ENCODE results near the gene LRBA.

The LRBA gene

GRCh38 chr4:150983851-150984250 lies 31.2 kb downstream of the LRBA start:
- no peak overlapping the region for H3K4me2 ChIP-seq (ENCODE audit: low read depth, low read length)
- no peaks in the 10 kb centered on the region for H3K36me3 ChIP-seq (replicated peaks; ENCODE audit: insufficient read depth, low read length)
- no peak overlapping the region for H3K27ac ChIP-seq (ENCODE audit: low read length)
- peaks cover 66% of the 10 kb centered on the region for H3K79me2 ChIP-seq (ENCODE audit: low read length)
- H4K20me1 ChIP-seq (ENCODE audit: insufficient read depth, low read length), result no peaks in the 10 kb centered on the region; the same call in 1 of the 2 replicates
- no peaks in the 10 kb centered on the region for H3F3A ChIP-seq (ENCODE audit: insufficient read depth, low read length)
- DNase-seq, result no peak
- no peaks in the 10 kb centered on the region for H3K9me3 ChIP-seq (replicated peaks; ENCODE audit: insufficient read depth, low read length)
- H3K4me3 ChIP-seq (ENCODE audit: low read length), result no peak overlapping the region
- TF ChIP-seq EZH2phosphoT487 (IDR thresholded peaks at IDR 0.05; ENCODE audit: low read length) (no peak), EZH2 (optimal IDR thresholded peaks at IDR 0.05; ENCODE audit: low read depth, low read length) (no peak)
- TF ChIP-seq, protein P1, sequence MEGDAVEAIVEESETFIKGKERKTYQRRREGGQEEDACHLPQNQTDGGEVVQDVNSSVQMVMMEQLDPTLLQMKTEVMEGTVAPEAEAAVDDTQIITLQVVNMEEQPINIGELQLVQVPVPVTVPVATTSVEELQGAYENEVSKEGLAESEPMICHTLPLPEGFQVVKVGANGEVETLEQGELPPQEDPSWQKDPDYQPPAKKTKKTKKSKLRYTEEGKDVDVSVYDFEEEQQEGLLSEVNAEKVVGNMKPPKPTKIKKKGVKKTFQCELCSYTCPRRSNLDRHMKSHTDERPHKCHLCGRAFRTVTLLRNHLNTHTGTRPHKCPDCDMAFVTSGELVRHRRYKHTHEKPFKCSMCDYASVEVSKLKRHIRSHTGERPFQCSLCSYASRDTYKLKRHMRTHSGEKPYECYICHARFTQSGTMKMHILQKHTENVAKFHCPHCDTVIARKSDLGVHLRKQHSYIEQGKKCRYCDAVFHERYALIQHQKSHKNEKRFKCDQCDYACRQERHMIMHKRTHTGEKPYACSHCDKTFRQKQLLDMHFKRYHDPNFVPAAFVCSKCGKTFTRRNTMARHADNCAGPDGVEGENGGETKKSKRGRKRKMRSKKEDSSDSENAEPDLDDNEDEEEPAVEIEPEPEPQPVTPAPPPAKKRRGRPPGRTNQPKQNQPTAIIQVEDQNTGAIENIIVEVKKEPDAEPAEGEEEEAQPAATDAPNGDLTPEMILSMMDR (IDR thresholded peaks at IDR 0.05; ENCODE audit: low read length), result no peak
- no peaks in the 10 kb centered on the region for H3K9me2 ChIP-seq (replicated peaks; ENCODE audit: insufficient read depth, low read length)
- H2AFZ ChIP-seq (ENCODE audit: low read length), result no peak overlapping the region
- H3K4me1 ChIP-seq (ENCODE audit: low read length), result no peaks in the 10 kb centered on the region
- H3K9ac ChIP-seq (ENCODE audit: low read length), result no peak overlapping the region
- H3K27me3 ChIP-seq (replicated peaks; ENCODE audit: insufficient read depth, low read length), result no peaks in the 10 kb centered on the region

DNA sequence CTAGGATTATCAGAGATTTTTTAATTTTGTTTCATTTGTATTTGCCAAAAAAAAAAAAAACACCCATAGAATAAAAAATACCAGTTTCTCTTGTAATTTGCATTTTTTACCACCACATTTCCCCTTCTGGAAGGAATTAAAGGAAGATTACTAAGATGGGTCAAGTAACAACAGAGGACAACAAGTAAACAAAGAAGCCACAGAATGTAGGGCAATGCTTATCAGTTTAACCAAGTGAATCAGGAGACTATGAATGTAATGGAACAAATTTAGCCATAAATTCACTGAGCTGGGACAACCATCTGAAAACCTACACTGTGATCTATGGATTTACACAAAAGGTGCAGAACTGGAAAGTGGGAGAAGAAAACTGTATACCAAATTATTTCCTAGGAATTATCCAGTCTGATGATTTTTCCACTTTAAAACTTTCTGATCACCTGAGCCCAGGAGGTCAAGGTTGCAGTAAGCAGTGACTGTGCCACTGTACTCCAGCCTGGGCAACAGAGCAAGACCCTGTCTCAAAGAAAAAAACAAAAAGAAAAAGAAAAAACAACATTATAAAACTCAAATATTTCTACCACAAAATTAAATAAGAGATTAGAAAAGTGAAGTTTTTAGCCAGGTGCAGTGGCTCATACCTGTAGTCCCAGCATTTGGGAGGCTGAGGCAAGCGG lies 32.4 kb downstream of the LRBA start:
- Histone ChIP-seq H3K36me3 (replicated peaks; ENCODE audit: insufficient read depth, low read length) (no peaks in the 10 kb centered on the region), H3K4me1 (ENCODE audit: low read length) (no peaks in the 10 kb centered on the region), H3K9me2 (replicated peaks; ENCODE audit: insufficient read depth, low read length) (no peaks in the 10 kb centered on the region), H4K20me1 (ENCODE audit: insufficient read depth, low read length) (no peaks in the 10 kb centered on the region; the same call in 1 of the 2 replicates), H3K27me3 (replicated peaks; ENCODE audit: insufficient read depth, low read length) (no peaks in the 10 kb centered on the region), H2AFZ (ENCODE audit: low read length) (no peak overlapping the region), H3F3A (ENCODE audit: insufficient read depth, low read length) (no peaks in the 10 kb centered on the region), H3K79me2 (ENCODE audit: low read length) (peaks cover 67% of the 10 kb centered on the region), H3K4me2 (ENCODE audit: low read depth, low read length) (no peak overlapping the region), H3K9ac (ENCODE audit: low read length) (no peak overlapping the region), H3K4me3 (ENCODE audit: low read length) (no peak overlapping the region), H3K9me3 (replicated peaks; ENCODE audit: insufficient read depth, low read length) (no peaks in the 10 kb centered on the region), H3K27ac (ENCODE audit: low read length) (no peak overlapping the region)
- DNase-seq, result no peak
- TF ChIP-seq EZH2phosphoT487 (IDR thresholded peaks at IDR 0.05; ENCODE audit: low read length) (no peak), EZH2 (optimal IDR thresholded peaks at IDR 0.05; ENCODE audit: low read depth, low read length) (no peak)
- TF ChIP-seq, protein P1 (IDR thresholded peaks at IDR 0.05; ENCODE audit: low read length), result no peak

- no peaks in the 10 kb centered on the region for H3K36me3 ChIP-seq (replicated peaks; ENCODE audit: insufficient read depth, low read length)
- H2AFZ ChIP-seq (ENCODE audit: low read length), result no peak overlapping the region
- peaks cover 6% of the 10 kb centered on the region; the same call in 1 of the 2 replicates for H4K20me1 ChIP-seq (ENCODE audit: insufficient read depth, low read length)
- H3K4me1 ChIP-seq (ENCODE audit: low read length), result peaks cover 11% of the 10 kb centered on the region
- no peak overlapping the region for H3K4me3 ChIP-seq (ENCODE audit: low read length)
- no peak overlapping the region for H3K4me2 ChIP-seq (ENCODE audit: low read depth, low read length)
- DNase-seq, result no peak
- H3K27me3 ChIP-seq (replicated peaks; ENCODE audit: insufficient read depth, low read length), result no peaks in the 10 kb centered on the region
- H3K79me2 ChIP-seq (ENCODE audit: low read length), result peaks cover 73% of the 10 kb centered on the region
- no peaks in the 10 kb centered on the region for H3K9me3 ChIP-seq (replicated peaks; ENCODE audit: insufficient read depth, low read length)
- no peaks in the 10 kb centered on the region; the same call in 1 of the 2 replicates for H3F3A ChIP-seq (ENCODE audit: insufficient read depth, low read length)
- no peaks in the 10 kb centered on the region for H3K9me2 ChIP-seq (replicated peaks; ENCODE audit: insufficient read depth, low read length)
- no peak for TF ChIP-seq EZH2phosphoT487 (IDR thresholded peaks at IDR 0.05; ENCODE audit: low read length)
- TF ChIP-seq, protein P1 (IDR thresholded peaks at IDR 0.05; ENCODE audit: low read length), result no peak
- TF ChIP-seq EZH2 (optimal IDR thresholded peaks at IDR 0.05; ENCODE audit: low read depth, low read length), result no peak
- no peak overlapping the region for H3K9ac ChIP-seq (ENCODE audit: low read length)
- H3K27ac ChIP-seq (ENCODE audit: low read length), result no peak overlapping the region
Measured at GRCh38 chr4:150978738-150979575, 36.1 kb downstream of the LRBA start.

All from MM.1S (cell line).